Esophagus squamous epithelium (tissue), 4 donors: Measurements from ENCODE around the gene NT5C3A.

Experiments
- POLR2A ChIP-seq, 4 donors: fragments of 450-650 bp; IDR thresholded peaks; one replicate each; pipeline ENCODE4 v1.6.1; 2017; ENCODE audit warnings: antibody characterized with exemption in 4 of 4, mild to moderate bottlenecking in 4 of 4, moderate library complexity in 3 of 4
- TF ChIP-seq, protein P1 (sequence below), 6 experiments: fragments of 450-650 bp in 4 of 6; fragments of 200-600 bp in 2 of 6; sonication (generic) in 2 of 6; IDR thresholded peaks; one replicate each; pipeline ENCODE4 v1.5.1; 2016 to 2019; ENCODE audit warnings: antibody characterized with exemption in 6 of 6, mild to moderate bottlenecking in 4 of 6, moderate library complexity in 4 of 6

DNA sequence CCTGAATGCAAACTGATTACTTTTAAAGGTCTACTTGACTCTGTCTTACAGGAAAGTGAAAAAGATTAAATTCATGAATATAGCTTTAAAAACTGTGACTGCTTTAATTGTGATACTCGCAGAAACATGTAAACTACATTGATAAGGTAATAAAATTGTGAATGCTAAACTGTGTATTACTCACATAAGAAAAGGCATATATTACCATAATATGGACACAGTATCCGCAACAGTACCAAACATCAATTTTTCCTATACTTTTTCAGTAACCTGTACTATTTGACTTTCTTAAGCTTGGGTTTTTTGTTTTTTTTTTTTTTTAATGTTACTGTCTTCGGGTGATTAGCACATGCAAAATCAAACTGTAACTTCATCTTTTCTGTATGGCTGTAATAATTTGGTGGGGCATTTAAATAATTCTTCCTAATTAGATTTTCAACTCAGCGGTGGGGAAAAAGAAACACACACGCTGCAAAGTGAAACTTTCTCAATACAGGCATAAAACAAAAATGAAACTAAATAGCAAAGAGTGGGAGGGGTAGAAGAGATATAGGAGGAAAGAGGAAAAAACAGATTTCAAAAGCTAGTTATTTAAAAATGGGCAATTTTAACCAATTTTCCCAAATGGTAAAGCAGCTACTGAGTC lies 23.2 kb downstream of the NT5C3A start:
- TF ChIP-seq POLR2A (IDR thresholded peaks at IDR 0.05) = no peak
- TF ChIP-seq, protein P1, sequence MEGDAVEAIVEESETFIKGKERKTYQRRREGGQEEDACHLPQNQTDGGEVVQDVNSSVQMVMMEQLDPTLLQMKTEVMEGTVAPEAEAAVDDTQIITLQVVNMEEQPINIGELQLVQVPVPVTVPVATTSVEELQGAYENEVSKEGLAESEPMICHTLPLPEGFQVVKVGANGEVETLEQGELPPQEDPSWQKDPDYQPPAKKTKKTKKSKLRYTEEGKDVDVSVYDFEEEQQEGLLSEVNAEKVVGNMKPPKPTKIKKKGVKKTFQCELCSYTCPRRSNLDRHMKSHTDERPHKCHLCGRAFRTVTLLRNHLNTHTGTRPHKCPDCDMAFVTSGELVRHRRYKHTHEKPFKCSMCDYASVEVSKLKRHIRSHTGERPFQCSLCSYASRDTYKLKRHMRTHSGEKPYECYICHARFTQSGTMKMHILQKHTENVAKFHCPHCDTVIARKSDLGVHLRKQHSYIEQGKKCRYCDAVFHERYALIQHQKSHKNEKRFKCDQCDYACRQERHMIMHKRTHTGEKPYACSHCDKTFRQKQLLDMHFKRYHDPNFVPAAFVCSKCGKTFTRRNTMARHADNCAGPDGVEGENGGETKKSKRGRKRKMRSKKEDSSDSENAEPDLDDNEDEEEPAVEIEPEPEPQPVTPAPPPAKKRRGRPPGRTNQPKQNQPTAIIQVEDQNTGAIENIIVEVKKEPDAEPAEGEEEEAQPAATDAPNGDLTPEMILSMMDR (IDR thresholded peaks at IDR 0.05) = no peak
